Glutamatergic neuron (in vitro differentiated cells): Measurements from ENCODE around the gene GGT7. TPM values are rescaled to one million over a fixed set of nuclear protein-coding genes. Genes with fewer than 3 reads are reported as not detected.

ENCODE experiments used
- DNase-seq: peaks from one replicate; pipeline ENCODE4 v3.0.0; 2022
- H3K27ac Mint-ChIP-seq: one replicate; pipeline ENCODE4 v1.8.0; 2020; ENCODE audit warnings: mild to moderate bottlenecking, mixed read lengths, inconsistent platforms; ENCODE audit not compliant: unreplicated experiment
- H3K27me3 Mint-ChIP-seq: one replicate; pipeline ENCODE4 v1.8.0; 2020; ENCODE audit warnings: mild to moderate bottlenecking, moderate library complexity, mixed read lengths, inconsistent platforms; ENCODE audit not compliant: unreplicated experiment
- H3K36me3 Mint-ChIP-seq: one replicate; pipeline ENCODE4 v1.8.0; 2020; ENCODE audit warnings: mild to moderate bottlenecking, mixed read lengths, inconsistent platforms; ENCODE audit not compliant: unreplicated experiment
- H3K4me1 Mint-ChIP-seq: one replicate; pipeline ENCODE4 v1.8.0; 2020; ENCODE audit warnings: mild to moderate bottlenecking, low read depth, mixed read lengths, inconsistent platforms; ENCODE audit not compliant: unreplicated experiment
- H3K4me3 Mint-ChIP-seq: one replicate; pipeline ENCODE4 v1.8.0; 2020; ENCODE audit warnings: mild to moderate bottlenecking, mixed read lengths, inconsistent platforms; ENCODE audit not compliant: unreplicated experiment
- H3K9me3 Mint-ChIP-seq: one replicate; pipeline ENCODE4 v1.8.0; 2020; ENCODE audit warnings: mild to moderate bottlenecking, moderate library complexity, mixed read lengths, inconsistent platforms; ENCODE audit not compliant: unreplicated experiment
- total RNA-seq: library from RNA; stranded (reverse); fragmentation: NEBNext Ultra II Directional; extraction: Animal tissue kit (Norgen Biotek cat#: 25700); gene quantifications from one replicate; pipeline ENCODE4 v1.2.1, GENCODE V29; 2021; ENCODE audit not compliant: unreplicated experiment
- TF ChIP-seq, protein P1 (sequence below): fragments of 200-600 bp; sonication (generic); IDR thresholded peaks from one replicate; pipeline ENCODE4 v1.5.0; 2021; ENCODE audit not compliant: partially characterized antibody, unreplicated experiment

Gene GGT7
- total RNA-seq, 1 donor from 2014 or later, result 81.9 TPM

DNA sequence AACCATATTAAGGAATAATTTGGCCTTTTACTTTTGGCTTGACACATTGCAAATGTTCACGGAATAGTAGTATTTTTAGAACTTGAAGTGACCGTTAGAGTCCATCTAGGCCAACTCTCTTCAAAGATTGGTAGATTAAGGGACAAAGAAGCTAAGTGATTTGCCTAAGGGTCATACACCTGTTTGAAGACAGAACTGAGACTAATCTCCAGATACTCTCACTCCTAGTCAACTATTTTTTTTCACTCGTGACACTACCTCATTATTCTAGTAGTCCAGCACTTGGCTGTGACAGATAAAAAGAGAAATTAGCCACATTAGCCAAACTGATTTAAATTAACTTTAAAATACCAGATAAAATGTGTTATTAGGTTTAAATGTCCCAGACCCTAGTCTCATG is 14.4 kb upstream of the GGT7 start:
- no peaks in the 10 kb centered on the region for H3K27me3 Mint-ChIP-seq
- H3K36me3 Mint-ChIP-seq, result no peaks in the 10 kb centered on the region
- no peaks in the 10 kb centered on the region for H3K4me1 Mint-ChIP-seq
- TF ChIP-seq, protein P1, sequence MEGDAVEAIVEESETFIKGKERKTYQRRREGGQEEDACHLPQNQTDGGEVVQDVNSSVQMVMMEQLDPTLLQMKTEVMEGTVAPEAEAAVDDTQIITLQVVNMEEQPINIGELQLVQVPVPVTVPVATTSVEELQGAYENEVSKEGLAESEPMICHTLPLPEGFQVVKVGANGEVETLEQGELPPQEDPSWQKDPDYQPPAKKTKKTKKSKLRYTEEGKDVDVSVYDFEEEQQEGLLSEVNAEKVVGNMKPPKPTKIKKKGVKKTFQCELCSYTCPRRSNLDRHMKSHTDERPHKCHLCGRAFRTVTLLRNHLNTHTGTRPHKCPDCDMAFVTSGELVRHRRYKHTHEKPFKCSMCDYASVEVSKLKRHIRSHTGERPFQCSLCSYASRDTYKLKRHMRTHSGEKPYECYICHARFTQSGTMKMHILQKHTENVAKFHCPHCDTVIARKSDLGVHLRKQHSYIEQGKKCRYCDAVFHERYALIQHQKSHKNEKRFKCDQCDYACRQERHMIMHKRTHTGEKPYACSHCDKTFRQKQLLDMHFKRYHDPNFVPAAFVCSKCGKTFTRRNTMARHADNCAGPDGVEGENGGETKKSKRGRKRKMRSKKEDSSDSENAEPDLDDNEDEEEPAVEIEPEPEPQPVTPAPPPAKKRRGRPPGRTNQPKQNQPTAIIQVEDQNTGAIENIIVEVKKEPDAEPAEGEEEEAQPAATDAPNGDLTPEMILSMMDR, result no peak
- no peak for DNase-seq
- H3K27ac Mint-ChIP-seq, result no peak overlapping the region
- no peak overlapping the region for H3K4me3 Mint-ChIP-seq
- H3K9me3 Mint-ChIP-seq, result no peaks in the 10 kb centered on the region

DNA sequence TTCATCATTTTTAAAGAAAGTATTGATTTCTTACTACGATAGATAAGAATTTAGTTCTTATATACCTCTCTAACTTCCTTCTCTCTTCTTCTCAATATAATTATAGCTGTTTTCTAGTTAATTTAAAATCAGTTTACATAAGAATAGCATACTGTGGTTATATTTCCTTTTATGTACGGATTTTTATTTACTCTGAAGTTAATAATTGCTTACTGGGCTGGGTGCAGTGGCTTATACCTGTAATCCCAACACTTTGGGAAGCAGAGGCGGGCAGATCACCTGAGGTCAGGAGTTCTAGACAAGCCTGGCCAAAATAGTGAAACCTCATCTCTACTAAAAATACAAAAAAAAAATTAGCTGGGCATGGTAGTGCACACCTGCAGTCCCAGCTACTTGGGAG is 13.5 kb upstream of the GGT7 start:
- Mint-ChIP-seq H3K4me1 (no peaks in the 10 kb centered on the region), H3K4me3 (no peak overlapping the region), H3K36me3 (no peaks in the 10 kb centered on the region), H3K9me3 (no peaks in the 10 kb centered on the region), H3K27me3 (no peaks in the 10 kb centered on the region), H3K27ac (no peak overlapping the region)
- TF ChIP-seq, protein P1, result no peak
- no peak for DNase-seq

DNA sequence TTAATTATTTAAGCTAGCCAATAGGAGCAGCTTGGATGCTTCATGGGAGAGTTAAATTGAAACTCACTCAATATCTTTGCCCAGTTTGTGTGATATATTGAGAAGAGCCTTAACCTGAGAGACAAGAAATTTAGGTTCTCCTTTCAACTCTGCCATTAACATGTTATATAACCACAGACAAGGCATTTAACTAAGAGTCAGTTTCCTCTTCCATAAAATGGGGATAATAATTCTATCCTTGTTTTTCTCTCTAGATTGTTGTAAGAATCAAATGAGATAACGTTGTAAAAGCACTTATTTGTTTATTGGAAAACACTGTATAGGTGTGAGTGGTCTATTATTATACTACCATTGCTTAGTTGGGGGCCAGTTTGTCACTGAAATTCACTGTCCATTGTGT is 11.6 kb upstream of the GGT7 start:
- Mint-ChIP-seq H3K9me3 (no peaks in the 10 kb centered on the region), H3K27me3 (no peaks in the 10 kb centered on the region), H3K27ac (no peak overlapping the region), H3K4me3 (no peak overlapping the region), H3K4me1 (no peaks in the 10 kb centered on the region), H3K36me3 (no peaks in the 10 kb centered on the region)
- TF ChIP-seq, protein P1, result no peak
- no peak for DNase-seq

DNA sequence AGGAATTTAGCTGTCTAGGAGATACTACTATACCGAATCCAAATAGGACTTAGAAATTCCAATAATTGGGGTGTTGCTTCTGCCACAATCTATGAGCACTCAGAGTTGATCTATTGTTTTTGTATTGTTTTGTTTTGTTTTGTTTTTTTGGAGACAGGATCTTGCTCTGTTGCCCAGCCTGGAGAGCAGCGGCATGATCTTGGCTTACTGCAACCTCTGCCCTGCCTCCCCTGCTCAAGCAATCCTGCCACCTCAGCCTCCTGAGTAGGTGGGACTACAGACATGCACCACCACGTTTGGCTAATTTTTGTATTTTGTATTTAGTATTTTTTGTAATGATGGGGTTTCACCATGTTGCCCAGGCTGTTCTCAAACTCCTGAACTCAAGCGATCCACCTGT is 11.2 kb upstream of the GGT7 start:
- no peak for DNase-seq
- Mint-ChIP-seq H3K27me3 (no peaks in the 10 kb centered on the region), H3K27ac (no peak overlapping the region)

DNA sequence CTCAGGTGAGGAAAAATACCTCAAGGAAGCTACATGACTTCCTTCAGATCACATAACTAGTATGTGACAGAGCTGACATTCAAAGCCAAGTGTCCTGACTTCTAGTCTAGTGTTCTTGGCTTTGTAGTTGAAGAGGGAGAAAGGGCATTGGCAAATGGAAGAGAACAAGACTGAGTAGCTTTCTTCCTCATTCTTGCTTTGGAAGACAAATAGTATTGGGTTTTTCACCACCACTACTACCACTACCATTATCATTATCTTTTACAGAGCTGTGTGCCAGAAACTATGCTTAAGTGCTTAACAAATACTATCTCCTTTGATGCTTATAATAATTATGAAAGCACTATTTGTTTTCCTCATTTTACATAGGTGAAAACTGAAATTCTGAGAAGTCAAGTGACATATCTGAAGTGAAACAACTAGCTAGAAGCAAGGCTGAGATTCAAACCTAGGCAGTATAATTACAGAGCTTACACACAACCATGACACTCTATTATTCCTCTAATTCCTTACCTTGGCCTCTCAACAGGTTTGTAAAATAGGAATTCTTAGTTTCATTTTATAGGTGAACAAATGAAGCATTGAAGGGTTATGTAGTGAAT is 10.5 kb upstream of the GGT7 start:
- no peak overlapping the region for H3K27ac Mint-ChIP-seq
- no peak for DNase-seq
- no peak overlapping the region for H3K4me3 Mint-ChIP-seq
- no peaks in the 10 kb centered on the region for H3K4me1 Mint-ChIP-seq
- TF ChIP-seq, protein P1, result no peak
- H3K9me3 Mint-ChIP-seq, result no peaks in the 10 kb centered on the region
- no peaks in the 10 kb centered on the region for H3K36me3 Mint-ChIP-seq
- H3K27me3 Mint-ChIP-seq, result no peaks in the 10 kb centered on the region

More for the DNA sequence above, 11.2 kb upstream of the GGT7 start:
- no peaks in the 10 kb centered on the region for H3K9me3 Mint-ChIP-seq
- H3K4me3 Mint-ChIP-seq, result no peak overlapping the region
- H3K36me3 Mint-ChIP-seq, result no peaks in the 10 kb centered on the region
- TF ChIP-seq, protein P1, result no peak
- H3K4me1 Mint-ChIP-seq, result no peaks in the 10 kb centered on the region
